Vagina (tissue), 2 donors: ENCODE measurements around the gene TRIM41.

Experiments used
- POLR2A ChIP-seq, 2 donors: fragments of 450-650 bp; IDR thresholded peaks; one replicate each; pipeline ENCODE4 v1.6.1; 2017; ENCODE audit warnings: antibody characterized with exemption in 2 of 2, mild to moderate bottlenecking in 2 of 2, moderate library complexity in 2 of 2
- POLR2AphosphoS5 ChIP-seq, 2 donors: sonication (generic); formaldehyde crosslinking; IDR thresholded peaks; one replicate each; pipeline ENCODE4 v1.9.0; 2017; ENCODE audit warnings: antibody characterized with exemption in 2 of 2, mild to moderate bottlenecking in 2 of 2, low read depth in 1 of 2; ENCODE audit not compliant: insufficient read depth in 1 of 2
- TF ChIP-seq, protein P1 (sequence below), 3 experiments: fragments of 450-650 bp in 2 of 3; fragments of 200-600 bp in 1 of 3; sonication (generic) in 1 of 3; IDR thresholded peaks; one replicate each; pipeline ENCODE4 v1.5.1; 2017 to 2019; ENCODE audit warnings: antibody characterized with exemption in 3 of 3, mild to moderate bottlenecking in 2 of 3, moderate library complexity in 2 of 3

GRCh38 chr5:181187500-181188213 is 35.4 kb upstream of the TRIM41 start:
- TF ChIP-seq, protein P1, sequence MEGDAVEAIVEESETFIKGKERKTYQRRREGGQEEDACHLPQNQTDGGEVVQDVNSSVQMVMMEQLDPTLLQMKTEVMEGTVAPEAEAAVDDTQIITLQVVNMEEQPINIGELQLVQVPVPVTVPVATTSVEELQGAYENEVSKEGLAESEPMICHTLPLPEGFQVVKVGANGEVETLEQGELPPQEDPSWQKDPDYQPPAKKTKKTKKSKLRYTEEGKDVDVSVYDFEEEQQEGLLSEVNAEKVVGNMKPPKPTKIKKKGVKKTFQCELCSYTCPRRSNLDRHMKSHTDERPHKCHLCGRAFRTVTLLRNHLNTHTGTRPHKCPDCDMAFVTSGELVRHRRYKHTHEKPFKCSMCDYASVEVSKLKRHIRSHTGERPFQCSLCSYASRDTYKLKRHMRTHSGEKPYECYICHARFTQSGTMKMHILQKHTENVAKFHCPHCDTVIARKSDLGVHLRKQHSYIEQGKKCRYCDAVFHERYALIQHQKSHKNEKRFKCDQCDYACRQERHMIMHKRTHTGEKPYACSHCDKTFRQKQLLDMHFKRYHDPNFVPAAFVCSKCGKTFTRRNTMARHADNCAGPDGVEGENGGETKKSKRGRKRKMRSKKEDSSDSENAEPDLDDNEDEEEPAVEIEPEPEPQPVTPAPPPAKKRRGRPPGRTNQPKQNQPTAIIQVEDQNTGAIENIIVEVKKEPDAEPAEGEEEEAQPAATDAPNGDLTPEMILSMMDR (IDR thresholded peaks at IDR 0.05) = peak in 1 of 3 experiments; percentile 15
- peak; percentile 39 to 53 for TF ChIP-seq POLR2AphosphoS5 (IDR thresholded peaks at IDR 0.05; ENCODE audit: insufficient read depth in 1 of 2, low read depth in 1 of 2)
- TF ChIP-seq POLR2A (IDR thresholded peaks at IDR 0.05) = no peak
